Esophagus squamous epithelium (tissue), 4 donors: ENCODE results near the gene NTF3.

Source experiments
- CTCF ChIP-seq, 6 experiments: fragments of 450-650 bp in 4 of 6; fragments of 200-600 bp in 2 of 6; sonication (generic) in 2 of 6; IDR thresholded peaks; one replicate each; pipeline ENCODE4 v1.5.1; 2016 to 2019; ENCODE audit warnings: antibody characterized with exemption in 6 of 6, mild to moderate bottlenecking in 4 of 6, moderate library complexity in 4 of 6
- POLR2A ChIP-seq, 4 donors: fragments of 450-650 bp; IDR thresholded peaks; one replicate each; pipeline ENCODE4 v1.6.1; 2017; ENCODE audit warnings: antibody characterized with exemption in 4 of 4, mild to moderate bottlenecking in 4 of 4, moderate library complexity in 3 of 4

- TF ChIP-seq POLR2A (IDR thresholded peaks at IDR 0.05) (no peak), CTCF (IDR thresholded peaks at IDR 0.05) (no peak)
These were observed 6.8 kb downstream of the NTF3 start for GRCh38 chr12:5438671-5439200.
